Neuron (in vitro differentiated cells): ENCODE data around the gene TLE5.

Experiments used
- H2AFZ ChIP-seq: one replicate; pipeline ENCODE4 v1.6.1; 2013; ENCODE audit warnings: low read depth, mild to moderate bottlenecking, inconsistent platforms, low read length, moderate library complexity
- H3K27me3 ChIP-seq: one replicate; pipeline ENCODE4 v1.6.1; 2013; ENCODE audit warnings: low read length; ENCODE audit not compliant: insufficient read depth
- H3K36me3 ChIP-seq: one replicate; pipeline ENCODE4 v1.6.1; 2013; ENCODE audit warnings: low read length; ENCODE audit not compliant: insufficient read depth
- H3K4me1 ChIP-seq: one replicate; pipeline ENCODE4 v1.6.1; 2013; ENCODE audit warnings: low read length; ENCODE audit not compliant: insufficient read depth
- H3K4me3 ChIP-seq: 2 replicates; pipeline ENCODE4 v1.5.1; 2013; ENCODE audit warnings: mild to moderate bottlenecking, low read length, moderate library complexity
- H3K9me3 ChIP-seq: one replicate; pipeline ENCODE4 v1.6.1; 2013; ENCODE audit warnings: low read length

TLE5 gene

GRCh38 chr19:3087769-3088168, 25.5 kb upstream of the TLE5 start:
- no peak overlapping the region for H2AFZ ChIP-seq
- H3K4me1 ChIP-seq: no peaks in the 10 kb centered on the region
- H3K4me3 ChIP-seq: no peak overlapping the region
- no peaks in the 10 kb centered on the region for H3K36me3 ChIP-seq
- H3K27me3 ChIP-seq: no peaks in the 10 kb centered on the region
- no peaks in the 10 kb centered on the region for H3K9me3 ChIP-seq

- Histone ChIP-seq H3K4me1 (no peaks in the 10 kb centered on the region), H3K4me3 (no peak overlapping the region)
These were observed 22.6 kb upstream of the TLE5 start for GRCh38 chr19:3084943-3085342.

GRCh38 chr19:3083964-3084363, 21.7 kb upstream of the TLE5 start:
- Histone ChIP-seq H3K4me1 (no peaks in the 10 kb centered on the region), H3K4me3 (no peak overlapping the region), H3K9me3 (peaks cover 3% of the 10 kb centered on the region), H2AFZ (no peak overlapping the region), H3K36me3 (no peaks in the 10 kb centered on the region), H3K27me3 (no peaks in the 10 kb centered on the region)

More at GRCh38 chr19:3084943-3085342, 22.6 kb upstream of the TLE5 start:
- peaks cover 3% of the 10 kb centered on the region for H3K9me3 ChIP-seq
- no peaks in the 10 kb centered on the region for H3K36me3 ChIP-seq
- H2AFZ ChIP-seq: no peak overlapping the region
- H3K27me3 ChIP-seq: no peaks in the 10 kb centered on the region

GRCh38 chr19:3082331-3082730, 20.0 kb upstream of the TLE5 start:
- Histone ChIP-seq H3K4me3 (no peak overlapping the region), H3K36me3 (no peaks in the 10 kb centered on the region), H3K4me1 (no peaks in the 10 kb centered on the region), H2AFZ (no peak overlapping the region), H3K9me3 (peaks cover 3% of the 10 kb centered on the region), H3K27me3 (no peaks in the 10 kb centered on the region)

GRCh38 chr19:3080286-3080685, 18.0 kb upstream of the TLE5 start:
- Histone ChIP-seq H2AFZ (no peak overlapping the region), H3K4me3 (no peak overlapping the region), H3K4me1 (no peaks in the 10 kb centered on the region), H3K9me3 (peaks cover 3% of the 10 kb centered on the region), H3K27me3 (no peaks in the 10 kb centered on the region), H3K36me3 (no peaks in the 10 kb centered on the region)

- Histone ChIP-seq H3K4me1 (no peaks in the 10 kb centered on the region), H3K36me3 (no peaks in the 10 kb centered on the region), H2AFZ (no peak overlapping the region), H3K9me3 (peaks cover 3% of the 10 kb centered on the region), H3K4me3 (no peak overlapping the region), H3K27me3 (no peaks in the 10 kb centered on the region)
These were observed 17.3 kb upstream of the TLE5 start for GRCh38 chr19:3079578-3079977.

GRCh38 chr19:3075605-3076431, 13.5 kb upstream of the TLE5 start:
- Histone ChIP-seq H3K36me3 (no peaks in the 10 kb centered on the region), H3K4me3 (no peak overlapping the region), H3K9me3 (no peaks in the 10 kb centered on the region), H3K27me3 (no peaks in the 10 kb centered on the region), H2AFZ (no peak overlapping the region), H3K4me1 (no peaks in the 10 kb centered on the region)

- no peaks in the 10 kb centered on the region for H3K9me3 ChIP-seq
- H3K27me3 ChIP-seq: no peaks in the 10 kb centered on the region
These were observed 11.8 kb upstream of the TLE5 start for GRCh38 chr19:3073931-3074595.

GRCh38 chr19:3073159-3073563, 10.9 kb upstream of the TLE5 start:
- H3K27me3 ChIP-seq: no peaks in the 10 kb centered on the region
- no peaks in the 10 kb centered on the region for H3K9me3 ChIP-seq
- H3K36me3 ChIP-seq: no peaks in the 10 kb centered on the region
- no peak overlapping the region for H3K4me3 ChIP-seq
- no peaks in the 10 kb centered on the region for H3K4me1 ChIP-seq
- H2AFZ ChIP-seq: no peak overlapping the region

More at GRCh38 chr19:3073931-3074595, 11.8 kb upstream of the TLE5 start:
- H3K36me3 ChIP-seq: no peaks in the 10 kb centered on the region
- no peaks in the 10 kb centered on the region for H3K4me1 ChIP-seq
- no peak overlapping the region for H3K4me3 ChIP-seq
- H2AFZ ChIP-seq: no peak overlapping the region

GRCh38 chr19:3071768-3072167, 9.5 kb upstream of the TLE5 start:
- H3K36me3 ChIP-seq: no peaks in the 10 kb centered on the region
- H3K4me3 ChIP-seq: no peak overlapping the region
- no peak overlapping the region for H2AFZ ChIP-seq
- H3K9me3 ChIP-seq: no peaks in the 10 kb centered on the region
- H3K27me3 ChIP-seq: peaks cover 5% of the 10 kb centered on the region
- H3K4me1 ChIP-seq: no peaks in the 10 kb centered on the region

GRCh38 chr19:3068071-3068470, 5.8 kb upstream of the TLE5 start:
- no peaks in the 10 kb centered on the region for H3K36me3 ChIP-seq
- H3K27me3 ChIP-seq: peaks cover 8% of the 10 kb centered on the region
- H2AFZ ChIP-seq: no peak overlapping the region
- no peaks in the 10 kb centered on the region for H3K4me1 ChIP-seq
- H3K4me3 ChIP-seq: no peak overlapping the region
- no peaks in the 10 kb centered on the region for H3K9me3 ChIP-seq

- no peaks in the 10 kb centered on the region for H3K4me1 ChIP-seq
- no peak overlapping the region for H2AFZ ChIP-seq
- H3K27me3 ChIP-seq: peaks cover 8% of the 10 kb centered on the region
- no peaks in the 10 kb centered on the region for H3K9me3 ChIP-seq
- H3K36me3 ChIP-seq: no peaks in the 10 kb centered on the region
- H3K4me3 ChIP-seq: no peak overlapping the region
These were observed 5.3 kb upstream of the TLE5 start for GRCh38 chr19:3067563-3067962.

GRCh38 chr19:3066482-3067049, 4.3 kb upstream of the TLE5 start:
- Histone ChIP-seq H3K27me3 (peaks cover 8% of the 10 kb centered on the region), H3K9me3 (no peaks in the 10 kb centered on the region), H3K4me3 (no peak overlapping the region), H2AFZ (no peak overlapping the region), H3K4me1 (no peaks in the 10 kb centered on the region), H3K36me3 (no peaks in the 10 kb centered on the region)
